K562 (cell line): ENCODE results near the gene SOCS3. TPM values are rescaled to one million over a fixed set of nuclear protein-coding genes. Genes with fewer than 3 reads are reported as not detected.
A peak's percentile ranks its signal among the peaks of the same experiment; 100 is the strongest.

Source experiments
- ATAC-seq: fragments of 200-7000 bp; cut with Tn5 transposase; 3 replicates; pipeline ENCODE4 v1.9.1; 2020; ENCODE audit warnings: moderate library complexity
- BruUV-seq: library from RNA; stranded (reverse); fragments of 400-500 nt; replicated peaks from 2 replicates; lab custom pipeline; 2021; lab: Mats Ljungman, UMichigan
- CTCF ChIA-PET: fragments of 300-600 bp; formaldehyde crosslinking; extraction: SDS; loops from one replicate; lab custom pipeline; 2021; ENCODE audit warnings: low intra/inter-chr PET ratio; lab: Yijun Ruan, JAX
- POLR2A ChIA-PET: fragments of 300-600, 350-650 bp; sonication (Branson Sonifier 250); formaldehyde crosslinking; extraction: SDS; loops from one replicate; lab custom pipeline; 2021; ENCODE audit warnings: antibody characterized with exemption, inconsistent platforms; lab: Yijun Ruan, JAX
- DNase-seq, 4 experiments: peaks; one replicate each; pipeline versions ENCODE4 v3.0.0 to v3.0.0-alpha.2; 2011 to 2018; ENCODE audit warnings: low spot score in 3 of 4, mixed read lengths in 3 of 4; ENCODE audit errors: extremely low read depth in 1 of 4
- FAIRE-seq: peaks from 2 replicates; lab custom pipeline; 2011; peaks lifted over from hg19 to GRCh38; lab: Jason Lieb, UNC
- H2AFZ ChIP-seq: 2 replicates; pipeline ENCODE4 v1.6.0; 2011; ENCODE audit warnings: low read depth, low read length, control low read depth, inconsistent platforms
- H3K27ac ChIP-seq: fragments of 200-600 bp; 3 replicates; pipeline ENCODE4 v1.8.0; 2011; ENCODE audit warnings: low read depth, mild to moderate bottlenecking, control low read depth, inconsistent platforms, low read length, moderate library complexity, mixed read lengths; ENCODE audit errors: extremely low read depth
- H3K27me3 ChIP-seq, 2 experiments: fragments of 300-600 bp in 1 of 2; 2 replicates in 1 of 2; 3 replicates in 1 of 2; pipeline versions ENCODE4 v1.6.0 to v1.8.0; 2011; ENCODE audit warnings: inconsistent platforms in 2 of 2, low read length in 2 of 2, mild to moderate bottlenecking in 1 of 2, mixed read lengths in 1 of 2, moderate library complexity in 1 of 2; ENCODE audit not compliant: control insufficient read depth in 2 of 2, insufficient read depth in 2 of 2
- H3K36me3 ChIP-seq: fragments of 300-600 bp; 3 replicates; pipeline ENCODE4 v1.8.0; 2011; ENCODE audit warnings: mild to moderate bottlenecking, low read length, inconsistent platforms; ENCODE audit not compliant: control insufficient read depth, insufficient read depth
- H3K4me1 ChIP-seq, 2 experiments: fragments of 200-600 bp in 1 of 2; replicated peaks in 1 of 2; 2 replicates in 1 of 2; 3 replicates in 1 of 2; pipeline versions ENCODE4 v1.5.1 to v1.8.0; 2011; ENCODE audit warnings: inconsistent platforms in 2 of 2, low read length in 2 of 2, mild to moderate bottlenecking in 1 of 2, mixed read lengths in 1 of 2, moderate library complexity in 1 of 2; ENCODE audit not compliant: control insufficient read depth in 2 of 2, insufficient read depth in 2 of 2
- H3K4me2 ChIP-seq: 2 replicates; pipeline ENCODE4 v1.6.1; 2011; ENCODE audit warnings: low read length, control low read depth, inconsistent platforms, mixed read lengths; ENCODE audit not compliant: insufficient read depth
- H3K4me3 ChIP-seq: fragments of 200-600 bp; sonication (generic), shearing (Covaris generic); 2 replicates; pipeline ENCODE4 v1.5.1; 2016; ENCODE audit warnings: control low read depth, inconsistent platforms
- H3K79me2 ChIP-seq: fragments of 200-600 bp; 3 replicates; pipeline ENCODE4 v1.8.0; 2011; ENCODE audit warnings: low read length, inconsistent platforms; ENCODE audit not compliant: control insufficient read depth, insufficient read depth
- H3K9ac ChIP-seq, 2 experiments: 2 replicates each; pipeline versions ENCODE4 v1.6.0 to v1.6.1; 2011; ENCODE audit warnings: low read depth in 2 of 2, low read length in 2 of 2, control low read depth in 1 of 2, inconsistent platforms in 1 of 2, mild to moderate bottlenecking in 1 of 2, mixed read lengths in 1 of 2; ENCODE audit not compliant: insufficient read depth in 1 of 2
- H3K9me1 ChIP-seq: one replicate; pipeline ENCODE4 v1.6.0; 2011; ENCODE audit warnings: inconsistent platforms, mild to moderate bottlenecking, low read length, moderate library complexity; ENCODE audit not compliant: control insufficient read depth, insufficient read depth
- H3K9me3 ChIP-seq: replicated peaks from 2 replicates; pipeline ENCODE4 v1.5.1; 2011; ENCODE audit warnings: low read depth, low read length, inconsistent platforms; ENCODE audit not compliant: control insufficient read depth, insufficient read depth
- H4K20me1 ChIP-seq: replicated peaks from 2 replicates; pipeline ENCODE4 v1.6.1; 2011; ENCODE audit warnings: low read length, inconsistent platforms, mixed read lengths; ENCODE audit not compliant: control insufficient read depth, insufficient read depth
- BCOR ChIP-seq: fragments of 450-650 bp; IDR thresholded peaks from 2 replicates; pipeline ENCODE4 v1.6.1; 2016
- BRCA1 ChIP-seq, 2 experiments: fragments of 450-650 bp in 1 of 2; sonication (generic) in 1 of 2; formaldehyde crosslinking in 1 of 2; IDR thresholded peaks; 2 replicates each; pipeline versions ENCODE4 v1.5.0 to v1.6.1; 2017 to 2020; ENCODE audit warnings: mild to moderate bottlenecking in 1 of 2, missing genetic modification reagents in 1 of 2
- CCAR2 ChIP-seq: fragments of 200-400 bp; formaldehyde crosslinking; IDR thresholded peaks from 2 replicates; pipeline ENCODE4 v1.6.1; 2017; ENCODE audit warnings: mild to moderate bottlenecking, low read depth, low read length
- CHCHD3 ChIP-seq: fragments of 250-450 bp; sonication (Bioruptor Pico); IDR thresholded peaks from 2 replicates; pipeline ENCODE4 v2.1.2; 2022; ENCODE audit warnings: mild to moderate bottlenecking
- MEF2A ChIP-seq: IDR thresholded peaks from 2 replicates; pipeline ENCODE4 v1.6.1; 2011; ENCODE audit warnings: low read depth, mild to moderate bottlenecking, low read length, moderate library complexity; ENCODE audit not compliant: control insufficient read depth
- RFX5 ChIP-seq: IDR thresholded peaks from 2 replicates; pipeline ENCODE4 v1.6.1; 2011; ENCODE audit warnings: low read depth, mild to moderate bottlenecking, improper control_type of control experiment, low read length
- SMARCA4 ChIP-seq: fragments of 450-650 bp; IDR thresholded peaks from 2 replicates; pipeline ENCODE4 v1.6.1; 2016
- SUPT5H ChIP-seq: fragments of 450-650 bp; IDR thresholded peaks from 2 replicates; pipeline ENCODE4 v1.6.1; 2016
- TCF15 ChIP-seq: fragments of 250-450 bp; sonication (Bioruptor Pico); IDR thresholded peaks from 2 replicates; pipeline ENCODE4 v1.8.0; 2022; ENCODE audit warnings: moderate library complexity, mild to moderate bottlenecking, inconsistent platforms
- TCFL5 ChIP-seq: fragments of 250-450 bp; sonication (Bioruptor Pico); conservative IDR thresholded peaks from 2 replicates; pipeline ENCODE4 v1.6.1; 2021; ENCODE audit warnings: mild to moderate bottlenecking, moderate library complexity, matching md5 sums
- TSC22D4 ChIP-seq: fragments of 450-650 bp; IDR thresholded peaks from 2 replicates; pipeline ENCODE4 v1.6.1; 2016; ENCODE audit warnings: missing genetic modification characterization, missing biosample characterization, control low read depth
- ZNF407 ChIP-seq: fragments of 450-650 bp; IDR thresholded peaks from 2 replicates; pipeline ENCODE4 v1.6.1; 2016; ENCODE audit warnings: low read depth
- ZNF76 ChIP-seq: fragments of 250-450 bp; sonication (Bioruptor Pico); IDR thresholded peaks from 2 replicates; pipeline ENCODE4 v1.4.0; 2020; ENCODE audit warnings: mild to moderate bottlenecking, moderate library complexity, borderline replicate concordance
- WGBS: fragments of 100-300 bp; shearing (Covaris generic); methylation state at CpG from one replicate; pipeline ENCODE4 v1.1.6; 2016; ENCODE audit warnings: low coverage, mixed read lengths; ENCODE audit not compliant: insufficient coverage; ENCODE audit errors: missing lambda C conversion rate; 5-methylcytosine and 5-hydroxymethylcytosine counted together
- in situ Hi-C: fragments of 300-500 bp; cut with MboI; formaldehyde crosslinking; loops from 4 replicates; pipeline ENCODE4 v1.15.0; 2018; ENCODE audit warnings: inconsistent platforms, mixed read lengths
- intact Hi-C: fragments of 100-400 bp; cut with micrococcal nuclease; formaldehyde crosslinking; loops from 2 replicates; pipeline ENCODE4 v1.14.2; 2022
- polyA plus RNA-seq, 8 experiments: library from polyadenylated mRNA; depleted of rRNA in 4 of 8; stranded (reverse) in 5 of 8; unstranded in 3 of 8; fragments of >200 nt; fragmentation: Nextera tagmentation in 2 of 8; fragmentation: Illumina TruSeq in 1 of 8; extraction: Ambion mirVana in 2 of 8; extraction: Trizol in 1 of 8; gene quantifications; 2 replicates each; pipeline versions ENCODE4 v1.2.1 to v1.2.3, GENCODE V29; 2011 to 2014; ENCODE audit warnings: inconsistent platforms in 1 of 8, missing spikeins in 1 of 8
- total RNA-seq, 7 experiments: library from RNA; depleted of rRNA in 6 of 7; stranded (reverse); fragments of >200 nt in 6 of 7; fragmentation: Illumina TruSeq in 2 of 7; extraction: Trizol in 2 of 7; gene quantifications; 2 replicates each; pipeline versions ENCODE4 v1.2.1 to v1.2.3, GENCODE V29; 2011 to 2021; ENCODE audit warnings: low replicate concordance in 1 of 7

SOCS3 gene
- total and polyA plus RNA-seq, 9 of the 15 experiments (the other 6 are each of a cell fraction or from before 2014, with no cell fraction given) = 0.56 to 38.9 (median 13.7) TPM

GRCh38 chr17:78378225-78379130, 18.6 kb upstream of the SOCS3 start, which contains the start of gene PGS1:
TSS of gene PGS1 (plus strand) at chr17:78378649. CDS start at chr17:78378666, 17 bp downstream.
- Histone ChIP-seq H3K9me3 (no peaks in the 10 kb centered on the region), H3K4me2 (peak within 1 kb of the TSS; percentile 94), H3K36me3 (peaks cover 16% of the 10 kb centered on the region; the same call in 1 of the 3 replicates), H3K4me1 (peaks cover 27 to 31% of the 10 kb centered on the region in 2 experiments), H3K4me3 (peak within 1 kb of the TSS; percentile 92), H3K79me2 (peaks cover 49% of the 10 kb centered on the region), H3K27ac (peak within 1 kb of the TSS; percentile 75), H3K9me1 (peaks cover 7% of the 10 kb centered on the region), H3K9ac (peak within 1 kb of the TSS; percentile 81 to 97), H3K27me3 (peaks cover 0 to 6% of the 10 kb centered on the region in 2 experiments; a peak in 2 of 5 replicates), H2AFZ (peak within 1 kb of the TSS; percentile 98), H4K20me1 (peaks cover 16% of the 10 kb centered on the region)
- 2% methylated on average over 77 of the region's 89 CpGs for WGBS
- DNase-seq (peak; percentile 81 to 86 (median 84)), ATAC-seq (peak; percentile 81), FAIRE-seq (peak; percentile 11)
- intact Hi-C loops (no loop called here), in situ Hi-C loops (no loop called here)
- CTCF ChIA-PET = no interaction called here
- POLR2A ChIA-PET = interaction anchor here (0.6 to 1.2 kb wide), 4 partner anchors 10 to 1492 kb away, joined by 3 to 5 read pairs (median 3); no protein-coding TSS in a partner anchor
- BruUV-seq = TSS peak; percentile 60
- TF ChIP-seq TCF15 (CRISPR knock-in tag) (no peak), RFX5 (no peak), CHCHD3 (CRISPR knock-in tag) (no peak), ZNF407 (no peak), SUPT5H (peak; percentile 79), MEF2A (no peak), TCFL5 (CRISPR knock-in tag) (no peak), BCOR (peak; percentile 93), BRCA1 (IDR thresholded peaks at IDR 0.05) (no peak), BRCA1 (CRISPR knock-in tag; IDR thresholded peaks at IDR 0.05) (no peak), ZNF76 (CRISPR knock-in tag) (no peak), CCAR2 (no peak), SMARCA4 (no peak), TSC22D4 (tag) (no peak)
